ENCODE results near the gene PRMT5.

- TF ChIP-seq SP1 (IDR thresholded peaks at IDR 0.05) = no peak
- no peak for TF ChIP-seq BHLHE40 (IDR thresholded peaks at IDR 0.05; ENCODE audit: borderline replicate concordance)
- TF ChIP-seq ELF4 (IDR thresholded peaks at IDR 0.05) = no peak
- no peak for TF ChIP-seq LEF1 (IDR thresholded peaks at IDR 0.05; ENCODE audit: borderline replicate concordance)
- TF ChIP-seq L3MBTL2 (conservative IDR thresholded peaks at IDR 0.05) = no peak
- TF ChIP-seq FOXK2 (IDR thresholded peaks at IDR 0.05) = no peak
- TF ChIP-seq FOXA1 (IDR thresholded peaks at IDR 0.05) = no peak
- TF ChIP-seq TARDBP (IDR thresholded peaks at IDR 0.05) = no peak
- no peak for TF ChIP-seq ZNF384 (IDR thresholded peaks at IDR 0.05)
- no peak for TF ChIP-seq CTBP1 (IDR thresholded peaks at IDR 0.05; ENCODE audit: borderline replicate concordance)
- TF ChIP-seq ARNT (IDR thresholded peaks at IDR 0.05) = no peak
- TF ChIP-seq NFRKB (IDR thresholded peaks at IDR 0.05) = no peak
- no peak for TF ChIP-seq FOXM1 (IDR thresholded peaks at IDR 0.05; ENCODE audit: borderline replicate concordance)
- no peak for TF ChIP-seq SUZ12 (IDR thresholded peaks at IDR 0.05)
Measured at GRCh38 chr14:22896356-22896755, 32.8 kb downstream of the PRMT5 start.

Measured in HEK293T (cell line).